ENCODE data around the gene CXCL8. TPM values are rescaled to one million over a fixed set of nuclear protein-coding genes. Genes with fewer than 3 reads are reported as not detected.

Gene CXCL8
- polyA plus RNA-seq, 1 of the 3 experiments (the other 2 are of a cell fraction) = 6.0 TPM

DNA sequence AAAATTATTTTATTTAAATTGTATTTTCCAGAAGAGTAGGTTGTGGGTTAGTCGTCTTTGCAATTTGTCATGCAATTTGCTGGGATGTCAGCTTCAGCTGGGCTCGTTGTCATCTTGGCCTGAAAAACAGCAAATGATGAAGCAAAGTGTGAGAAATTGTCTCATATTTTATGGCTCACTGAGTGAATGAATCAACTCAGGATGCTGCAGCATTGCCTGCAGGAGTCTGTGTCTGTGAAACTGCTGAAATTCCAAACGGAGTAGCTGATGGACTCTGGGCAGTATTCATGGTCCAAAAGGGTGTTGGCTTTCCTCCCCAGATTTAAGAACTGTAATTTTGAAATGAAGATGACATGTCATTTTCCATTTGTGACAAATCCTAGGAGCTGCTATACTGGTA is 37.2 kb downstream of the CXCL8 start:
- Histone ChIP-seq H3K4me2 (no peak overlapping the region), H3K9me3 (no peaks in the 10 kb centered on the region), H3K4me1 (ENCODE audit: control insufficient read depth in 1 of 2, insufficient read depth in 2 of 2, low read depth in 1 of 2, low read length in 1 of 2) (no peaks in the 10 kb centered on the region; a peak in 1 of 4 replicates), H2AFZ (ENCODE audit: low read depth) (no peak overlapping the region), H3K27me3 (ENCODE audit: insufficient read depth) (peaks cover 15% of the 10 kb centered on the region; the same call in 1 of the 2 replicates), H4K20me1 (ENCODE audit: insufficient read depth) (no peaks in the 10 kb centered on the region), H3K79me2 (ENCODE audit: insufficient read depth) (no peaks in the 10 kb centered on the region), H3K9ac (no peak overlapping the region), H3K36me3 (replicated peaks in 1 of 2; ENCODE audit: control insufficient read depth in 1 of 2, insufficient read depth in 2 of 2, low read length in 1 of 2) (no peaks in the 10 kb centered on the region), H3F3A (replicated peaks; ENCODE audit: insufficient read depth) (peaks cover 8% of the 10 kb centered on the region), H3K27ac (ENCODE audit: low read depth in 2 of 2, low read length in 1 of 2) (no peak overlapping the region), H3K9me2 (no peaks in the 10 kb centered on the region), H3K4me3 (ENCODE audit: low read depth in 2 of 2, low read length in 1 of 2) (no peak overlapping the region)
- 7% methylated on average over 3 of the region's 3 CpGs for WGBS (ENCODE audit: low lambda C conversion rate)
- POLR2A ChIA-PET = no interaction called here
- CTCF ChIA-PET = no interaction called here
- no peak for TF ChIP-seq RFX5 (IDR thresholded peaks at IDR 0.05; ENCODE audit: low read length)
- TF ChIP-seq, protein P1, sequence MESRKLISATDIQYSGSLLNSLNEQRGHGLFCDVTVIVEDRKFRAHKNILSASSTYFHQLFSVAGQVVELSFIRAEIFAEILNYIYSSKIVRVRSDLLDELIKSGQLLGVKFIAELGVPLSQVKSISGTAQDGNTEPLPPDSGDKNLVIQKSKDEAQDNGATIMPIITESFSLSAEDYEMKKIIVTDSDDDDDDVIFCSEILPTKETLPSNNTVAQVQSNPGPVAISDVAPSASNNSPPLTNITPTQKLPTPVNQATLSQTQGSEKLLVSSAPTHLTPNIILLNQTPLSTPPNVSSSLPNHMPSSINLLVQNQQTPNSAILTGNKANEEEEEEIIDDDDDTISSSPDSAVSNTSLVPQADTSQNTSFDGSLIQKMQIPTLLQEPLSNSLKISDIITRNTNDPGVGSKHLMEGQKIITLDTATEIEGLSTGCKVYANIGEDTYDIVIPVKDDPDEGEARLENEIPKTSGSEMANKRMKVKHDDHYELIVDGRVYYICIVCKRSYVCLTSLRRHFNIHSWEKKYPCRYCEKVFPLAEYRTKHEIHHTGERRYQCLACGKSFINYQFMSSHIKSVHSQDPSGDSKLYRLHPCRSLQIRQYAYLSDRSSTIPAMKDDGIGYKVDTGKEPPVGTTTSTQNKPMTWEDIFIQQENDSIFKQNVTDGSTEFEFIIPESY (IDR thresholded peaks at IDR 0.05; ENCODE audit: borderline replicate concordance, low read depth) = no peak
- DNase-seq = no peak

DNA sequence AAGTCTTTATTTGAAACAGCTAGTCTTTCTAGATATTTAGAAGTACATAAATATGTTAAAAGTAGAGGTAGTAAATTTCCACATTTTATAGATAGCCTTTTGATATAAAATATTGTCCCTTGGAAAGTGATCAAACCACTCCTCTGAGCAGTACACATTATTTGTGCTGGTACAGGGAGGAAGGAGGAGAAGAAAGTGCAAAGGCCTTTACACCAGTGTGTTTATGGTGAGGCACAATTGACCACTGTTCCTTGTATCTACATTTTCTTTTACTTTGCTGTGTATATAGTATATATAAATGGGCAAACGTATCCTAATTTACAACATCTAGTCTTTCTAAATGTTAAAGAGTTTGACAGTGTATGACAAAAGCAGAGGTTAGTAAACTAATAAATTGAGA is 39.9 kb downstream of the CXCL8 start:
- Histone ChIP-seq H3K27ac (ENCODE audit: low read depth in 2 of 2, low read length in 1 of 2) (no peak overlapping the region), H3K9ac (no peak overlapping the region), H2AFZ (ENCODE audit: low read depth) (no peak overlapping the region), H3K9me3 (no peaks in the 10 kb centered on the region), H3K36me3 (replicated peaks in 1 of 2; ENCODE audit: control insufficient read depth in 1 of 2, insufficient read depth in 2 of 2, low read length in 1 of 2) (no peaks in the 10 kb centered on the region), H4K20me1 (ENCODE audit: insufficient read depth) (no peaks in the 10 kb centered on the region), H3K27me3 (ENCODE audit: insufficient read depth) (peaks cover 16% of the 10 kb centered on the region; the same call in 1 of the 2 replicates), H3K79me2 (ENCODE audit: insufficient read depth) (no peaks in the 10 kb centered on the region), H3K4me3 (ENCODE audit: low read depth in 2 of 2, low read length in 1 of 2) (no peak overlapping the region), H3K4me1 (ENCODE audit: control insufficient read depth in 1 of 2, insufficient read depth in 2 of 2, low read depth in 1 of 2, low read length in 1 of 2) (no peaks in the 10 kb centered on the region; a peak in 1 of 4 replicates), H3F3A (replicated peaks; ENCODE audit: insufficient read depth) (peaks cover 8% of the 10 kb centered on the region), H3K9me2 (no peaks in the 10 kb centered on the region), H3K4me2 (no peak overlapping the region)
- ChIA-PET CTCF (no interaction called here), POLR2A (no interaction called here)
- WGBS (ENCODE audit: low lambda C conversion rate) = 19% methylated on average over 1 of the region's 1 CpG
- DNase-seq = no peak
- TF ChIP-seq TAF1 (IDR thresholded peaks at IDR 0.05; ENCODE audit: borderline replicate concordance, low read depth, low read length) (no peak), RCOR1 (IDR thresholded peaks at IDR 0.05; ENCODE audit: low read length) (no peak), CTCF (IDR thresholded peaks at IDR 0.05) (no peak), NFIC (IDR thresholded peaks at IDR 0.05; ENCODE audit: borderline replicate concordance) (no peak), MEF2A (IDR thresholded peaks at IDR 0.05; ENCODE audit: borderline replicate concordance, low read depth) (no peak), JUND (IDR thresholded peaks at IDR 0.05) (no peak), USF1 (IDR thresholded peaks at IDR 0.05; ENCODE audit: borderline replicate concordance, low read depth) (no peak), YY1 (IDR thresholded peaks at IDR 0.05; ENCODE audit: low read depth) (no peak), TEAD4 (IDR thresholded peaks at IDR 0.05; ENCODE audit: borderline replicate concordance, insufficient read depth) (no peak)
- TF ChIP-seq, protein P2, sequence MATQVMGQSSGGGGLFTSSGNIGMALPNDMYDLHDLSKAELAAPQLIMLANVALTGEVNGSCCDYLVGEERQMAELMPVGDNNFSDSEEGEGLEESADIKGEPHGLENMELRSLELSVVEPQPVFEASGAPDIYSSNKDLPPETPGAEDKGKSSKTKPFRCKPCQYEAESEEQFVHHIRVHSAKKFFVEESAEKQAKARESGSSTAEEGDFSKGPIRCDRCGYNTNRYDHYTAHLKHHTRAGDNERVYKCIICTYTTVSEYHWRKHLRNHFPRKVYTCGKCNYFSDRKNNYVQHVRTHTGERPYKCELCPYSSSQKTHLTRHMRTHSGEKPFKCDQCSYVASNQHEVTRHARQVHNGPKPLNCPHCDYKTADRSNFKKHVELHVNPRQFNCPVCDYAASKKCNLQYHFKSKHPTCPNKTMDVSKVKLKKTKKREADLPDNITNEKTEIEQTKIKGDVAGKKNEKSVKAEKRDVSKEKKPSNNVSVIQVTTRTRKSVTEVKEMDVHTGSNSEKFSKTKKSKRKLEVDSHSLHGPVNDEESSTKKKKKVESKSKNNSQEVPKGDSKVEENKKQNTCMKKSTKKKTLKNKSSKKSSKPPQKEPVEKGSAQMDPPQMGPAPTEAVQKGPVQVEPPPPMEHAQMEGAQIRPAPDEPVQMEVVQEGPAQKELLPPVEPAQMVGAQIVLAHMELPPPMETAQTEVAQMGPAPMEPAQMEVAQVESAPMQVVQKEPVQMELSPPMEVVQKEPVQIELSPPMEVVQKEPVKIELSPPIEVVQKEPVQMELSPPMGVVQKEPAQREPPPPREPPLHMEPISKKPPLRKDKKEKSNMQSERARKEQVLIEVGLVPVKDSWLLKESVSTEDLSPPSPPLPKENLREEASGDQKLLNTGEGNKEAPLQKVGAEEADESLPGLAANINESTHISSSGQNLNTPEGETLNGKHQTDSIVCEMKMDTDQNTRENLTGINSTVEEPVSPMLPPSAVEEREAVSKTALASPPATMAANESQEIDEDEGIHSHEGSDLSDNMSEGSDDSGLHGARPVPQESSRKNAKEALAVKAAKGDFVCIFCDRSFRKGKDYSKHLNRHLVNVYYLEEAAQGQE (IDR thresholded peaks at IDR 0.05; ENCODE audit: low read depth, low read length) = no peak
- TF ChIP-seq, protein P3, sequence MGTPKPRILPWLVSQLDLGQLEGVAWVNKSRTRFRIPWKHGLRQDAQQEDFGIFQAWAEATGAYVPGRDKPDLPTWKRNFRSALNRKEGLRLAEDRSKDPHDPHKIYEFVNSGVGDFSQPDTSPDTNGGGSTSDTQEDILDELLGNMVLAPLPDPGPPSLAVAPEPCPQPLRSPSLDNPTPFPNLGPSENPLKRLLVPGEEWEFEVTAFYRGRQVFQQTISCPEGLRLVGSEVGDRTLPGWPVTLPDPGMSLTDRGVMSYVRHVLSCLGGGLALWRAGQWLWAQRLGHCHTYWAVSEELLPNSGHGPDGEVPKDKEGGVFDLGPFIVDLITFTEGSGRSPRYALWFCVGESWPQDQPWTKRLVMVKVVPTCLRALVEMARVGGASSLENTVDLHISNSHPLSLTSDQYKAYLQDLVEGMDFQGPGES (IDR thresholded peaks at IDR 0.05; ENCODE audit: low read depth, low read length) = no peak
- TF ChIP-seq, protein P1 (IDR thresholded peaks at IDR 0.05; ENCODE audit: borderline replicate concordance, low read depth) = no peak
- TF ChIP-seq, protein P4, sequence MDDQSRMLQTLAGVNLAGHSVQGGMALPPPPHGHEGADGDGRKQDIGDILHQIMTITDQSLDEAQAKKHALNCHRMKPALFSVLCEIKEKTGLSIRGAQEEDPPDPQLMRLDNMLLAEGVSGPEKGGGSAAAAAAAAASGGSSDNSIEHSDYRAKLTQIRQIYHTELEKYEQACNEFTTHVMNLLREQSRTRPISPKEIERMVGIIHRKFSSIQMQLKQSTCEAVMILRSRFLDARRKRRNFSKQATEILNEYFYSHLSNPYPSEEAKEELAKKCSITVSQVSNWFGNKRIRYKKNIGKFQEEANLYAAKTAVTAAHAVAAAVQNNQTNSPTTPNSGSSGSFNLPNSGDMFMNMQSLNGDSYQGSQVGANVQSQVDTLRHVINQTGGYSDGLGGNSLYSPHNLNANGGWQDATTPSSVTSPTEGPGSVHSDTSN (IDR thresholded peaks at IDR 0.05) = no peak
